Naive thymus-derived CD8-positive, alpha-beta T cell (primary cell): ENCODE data around the gene KCTD20. TPM values are rescaled to one million over a fixed set of nuclear protein-coding genes. Genes with fewer than 3 reads are reported as not detected.
A peak's percentile ranks its signal among the peaks of the same experiment; 100 is the strongest.
"Not testable (repeated sequence)": the region's sequence is repeated elsewhere in the genome, so short reads cannot be mapped to it uniquely, and the experiment has no call there.

Experiments
- ATAC-seq, 2 donors: fragments of 150-1000 bp; cut with Tn5 transposase in 1 of 2; sonication (Bioruptor Pico), chemical (Tn5 transposase) in 1 of 2; 1 replicate in 1 of 2; 2 replicates in 1 of 2; pipeline ENCODE4 v1.10.0; 2021; ENCODE audit warnings: mild to moderate bottlenecking in 2 of 2, moderate library complexity in 2 of 2
- POLR2A ChIA-PET: fragments of 350-600 bp; sonication (Branson Sonifier 250); formaldehyde crosslinking; loops from one replicate; lab custom pipeline; 2021; ENCODE audit warnings: antibody characterized with exemption; lab: Charles Lee
- DNase-seq, 10 donors: peaks; one replicate each; pipeline versions ENCODE4 v3.0.0 to v3.0.0-alpha.2; 2020 to 2022
- H3K27ac Mint-ChIP-seq, 10 donors: one replicate each; pipeline ENCODE4 v1.8.0; 2020 to 2022; ENCODE audit warnings: mild to moderate bottlenecking in 10 of 10, mixed read lengths in 10 of 10, moderate library complexity in 4 of 10, inconsistent platforms in 1 of 10
- H3K27me3 Mint-ChIP-seq, 5 donors: one replicate each; pipeline ENCODE4 v1.8.0; 2021 to 2022; ENCODE audit warnings: mixed read lengths in 5 of 5
- H3K36me3 Mint-ChIP-seq, 3 donors: one replicate each; pipeline ENCODE4 v1.8.0; 2020 to 2022; ENCODE audit warnings: mixed read lengths in 3 of 3, mild to moderate bottlenecking in 2 of 3, inconsistent platforms in 1 of 3
- H3K4me1 Mint-ChIP-seq, 4 donors: one replicate each; pipeline ENCODE4 v1.8.0; 2021 to 2022; ENCODE audit warnings: mixed read lengths in 4 of 4
- H3K4me3 Mint-ChIP-seq, 10 donors: one replicate each; pipeline ENCODE4 v1.8.0; 2020 to 2022; ENCODE audit warnings: mild to moderate bottlenecking in 10 of 10, mixed read lengths in 10 of 10, moderate library complexity in 6 of 10, inconsistent platforms in 1 of 10
- H3K9me3 Mint-ChIP-seq, 9 donors: one replicate each; pipeline ENCODE4 v1.8.0; 2020 to 2022; ENCODE audit warnings: mixed read lengths in 9 of 9, mild to moderate bottlenecking in 3 of 9, inconsistent platforms in 1 of 9, moderate library complexity in 1 of 9
- polyA plus RNA-seq, 3 donors: library from polyadenylated mRNA; unstranded; fragments of 300-500 nt; fragmentation: Illumina TruSeq; gene quantifications; one replicate each; pipeline ENCODE4 v1.2.3, GENCODE V29; 2021
- total RNA-seq, 8 experiments: library from RNA in 2 of 8; stranded (reverse) in 2 of 8; gene quantifications; one replicate each; pipeline ENCODE4 v1.2.3 and lab custom pipeline; 2021 to 2026

The KCTD20 gene
- total and polyA plus RNA-seq, 5 experiments from 2014 or later: 25.0 to 35.2 (median 31.5) TPM

GRCh38 chr6:36452897-36453296, 10.1 kb downstream of the KCTD20 start:
- H3K4me3 Mint-ChIP-seq, DNase-seq, POLR2A ChIA-PET, H3K9me3 Mint-ChIP-seq, H3K27me3 Mint-ChIP-seq, ATAC-seq, H3K27ac Mint-ChIP-seq: not testable (repeated sequence)
- peaks cover 0 to 44% (median 18%) of the 10 kb centered on the region in 3 donors for H3K36me3 Mint-ChIP-seq
- H3K4me1 Mint-ChIP-seq: peaks cover 7 to 57% (median 37%) of the 10 kb centered on the region in 4 donors

- Mint-ChIP-seq H3K4me1 (peaks cover 9 to 46% (median 29%) of the 10 kb centered on the region in 4 donors), H3K27me3 (no peaks in the 10 kb centered on the region), H3K36me3 (peaks cover 0 to 36% (median 6%) of the 10 kb centered on the region in 3 donors), H3K9me3 (peaks cover 0 to 1% (median 0%) of the 10 kb centered on the region in 9 donors), H3K27ac (no peak overlapping the region), H3K4me3 (no peak overlapping the region)
- POLR2A ChIA-PET: interaction anchor here (0.6 to 0.7 kb wide), 3 partner anchors 11 to 855 kb away, joined by 3 to 4 read pairs (median 3); no protein-coding TSS in a partner anchor
- DNase-seq (no peak), ATAC-seq (no peak)
These were observed 12.8 kb downstream of the KCTD20 start for GRCh38 chr6:36455486-36456027.

- Mint-ChIP-seq H3K4me1 (peaks cover 25 to 60% (median 53%) of the 10 kb centered on the region in 4 donors), H3K27me3 (no peaks in the 10 kb centered on the region), H3K9me3 (peaks cover 0 to 1% (median 0%) of the 10 kb centered on the region in 9 donors), H3K27ac (no peak overlapping the region), H3K4me3 (no peak overlapping the region), H3K36me3 (peaks cover 0 to 15% (median 2%) of the 10 kb centered on the region in 3 donors)
- POLR2A ChIA-PET: interaction anchor here (1.4 kb wide), 1 partner anchor 13 kb away, joined by 3 read pairs; no protein-coding TSS in a partner anchor
- DNase-seq (no peak), ATAC-seq (no peak)
These were observed 16.7 kb downstream of the KCTD20 start for GRCh38 chr6:36459501-36459900.

GRCh38 chr6:36460916-36461315, 18.1 kb downstream of the KCTD20 start:
- H3K9me3 Mint-ChIP-seq: peaks cover 0 to 1% (median 0%) of the 10 kb centered on the region in 9 donors
- H3K27me3 Mint-ChIP-seq: no peaks in the 10 kb centered on the region
- no peak overlapping the region for H3K4me3 Mint-ChIP-seq
- peak overlapping the region in 1 of 10 donors; percentile 67 for H3K27ac Mint-ChIP-seq
- peaks cover 0 to 13% (median 2%) of the 10 kb centered on the region in 3 donors for H3K36me3 Mint-ChIP-seq
- peaks cover 26 to 56% (median 53%) of the 10 kb centered on the region in 4 donors for H3K4me1 Mint-ChIP-seq
- DNase-seq (no peak), ATAC-seq (no peak)
- POLR2A ChIA-PET: interaction anchor here (0.6 kb wide), 1 partner anchor 43 kb away, joined by 4 read pairs; no protein-coding TSS in a partner anchor

GRCh38 chr6:36461646-36462045, 18.8 kb downstream of the KCTD20 start:
- Mint-ChIP-seq H3K4me3 (no peak overlapping the region), H3K4me1 (peaks cover 26 to 55% (median 53%) of the 10 kb centered on the region in 4 donors)
- DNase-seq: no peak

GRCh38 chr6:36463676-36464075, 20.9 kb downstream of the KCTD20 start:
- peak overlapping the region in 2 of 10 donors; percentile 17 to 20 for H3K27ac Mint-ChIP-seq
- H3K9me3 Mint-ChIP-seq: no peaks in the 10 kb centered on the region
- DNase-seq (no peak), ATAC-seq (no peak)
- H3K4me1 Mint-ChIP-seq: peaks cover 21 to 49% (median 48%) of the 10 kb centered on the region in 4 donors
- POLR2A ChIA-PET: interaction anchor here (0.6 kb wide), 1 partner anchor 116 kb away, joined by 4 read pairs; no protein-coding TSS in a partner anchor
- no peaks in the 10 kb centered on the region for H3K27me3 Mint-ChIP-seq
- H3K4me3 Mint-ChIP-seq: no peak overlapping the region
- peaks cover 0 to 18% (median 2%) of the 10 kb centered on the region in 3 donors for H3K36me3 Mint-ChIP-seq

More at GRCh38 chr6:36461646-36462045, 18.8 kb downstream of the KCTD20 start:
- Mint-ChIP-seq H3K36me3 (peaks cover 0 to 19% (median 2%) of the 10 kb centered on the region in 3 donors), H3K9me3 (peaks cover 0 to 1% (median 0%) of the 10 kb centered on the region in 9 donors), H3K27ac (peak overlapping the region in 3 of 10 donors; percentile 10 to 69 (median 13)), H3K27me3 (no peaks in the 10 kb centered on the region)
- no peak for ATAC-seq
- POLR2A ChIA-PET: interaction anchor here (0.9 kb wide), 1 partner anchor 140 kb away, joined by 3 read pairs; no protein-coding TSS in a partner anchor

- H3K9me3 Mint-ChIP-seq: no peaks in the 10 kb centered on the region
- H3K36me3 Mint-ChIP-seq: peaks cover 0 to 21% (median 2%) of the 10 kb centered on the region in 3 donors
- peak overlapping the region in 6 of 10 donors; percentile 17 to 75 (median 36) for H3K27ac Mint-ChIP-seq
- ATAC-seq (no peak), DNase-seq (no peak)
- POLR2A ChIA-PET: interaction anchor here (0.8 kb wide), 1 partner anchor 20 kb away, joined by 3 read pairs; no protein-coding TSS in a partner anchor
- no peak overlapping the region for H3K4me3 Mint-ChIP-seq
- no peaks in the 10 kb centered on the region for H3K27me3 Mint-ChIP-seq
- H3K4me1 Mint-ChIP-seq: peaks cover 24 to 53% (median 52%) of the 10 kb centered on the region in 4 donors
These were observed 21.4 kb downstream of the KCTD20 start for GRCh38 chr6:36464233-36464632.

- Mint-ChIP-seq H3K36me3 (peaks cover 1 to 41% (median 4%) of the 10 kb centered on the region in 3 donors), H3K27me3 (no peaks in the 10 kb centered on the region), H3K9me3 (no peaks in the 10 kb centered on the region), H3K4me3 (no peak overlapping the region), H3K27ac (no peak overlapping the region), H3K4me1 (peaks cover 14 to 33% (median 30%) of the 10 kb centered on the region in 4 donors)
- ATAC-seq (no peak), DNase-seq (no peak)
- POLR2A ChIA-PET: no interaction called here
These were observed 24.8 kb downstream of the KCTD20 start for GRCh38 chr6:36467625-36468024.

GRCh38 chr6:36469148-36469661, 26.4 kb downstream of the KCTD20 start:
- Mint-ChIP-seq H3K36me3 (peaks cover 1 to 53% (median 4%) of the 10 kb centered on the region in 3 donors), H3K9me3 (no peaks in the 10 kb centered on the region), H3K4me1 (peaks cover 9 to 26% (median 18%) of the 10 kb centered on the region in 4 donors), H3K27me3 (no peaks in the 10 kb centered on the region), H3K27ac (peak overlapping the region in 8 of 10 donors; percentile 2 to 78 (median 46)), H3K4me3 (no peak overlapping the region)
- POLR2A ChIA-PET: interaction anchor here (0.9 to 1.1 kb wide), 2 partner anchors 9 to 124 kb away, joined by 3 read pairs; no protein-coding TSS in a partner anchor
- DNase-seq (no peak), ATAC-seq (no peak)

- no peak for DNase-seq
- Mint-ChIP-seq H3K36me3 (peaks cover 1 to 60% (median 4%) of the 10 kb centered on the region in 3 donors), H3K4me3 (no peak overlapping the region), H3K4me1 (peaks cover 4 to 25% (median 13%) of the 10 kb centered on the region in 4 donors), H3K27me3 (no peaks in the 10 kb centered on the region), H3K27ac (peak overlapping the region in 5 of 10 donors; percentile 4 to 60 (median 27)), H3K9me3 (no peaks in the 10 kb centered on the region)
- POLR2A ChIA-PET: interaction anchor here (0.9 to 1.1 kb wide), 2 partner anchors 8 to 123 kb away, joined by 3 read pairs; no protein-coding TSS in a partner anchor
- ATAC-seq: no peak
These were observed 27.1 kb downstream of the KCTD20 start for GRCh38 chr6:36469946-36470345.

- Mint-ChIP-seq H3K27me3 (no peaks in the 10 kb centered on the region), H3K36me3 (peaks cover 0 to 70% (median 25%) of the 10 kb centered on the region in 3 donors), H3K9me3 (no peaks in the 10 kb centered on the region), H3K4me1 (peaks cover 9 to 26% (median 16%) of the 10 kb centered on the region in 4 donors), H3K4me3 (no peak overlapping the region), H3K27ac (peak overlapping the region in 7 of 10 donors; percentile 4 to 76 (median 44))
- no peak for DNase-seq
- POLR2A ChIA-PET: interaction anchor here (0.6 to 1.0 kb wide), 3 partner anchors 8 to 95 kb away, joined by 3 to 6 read pairs (median 3); no protein-coding TSS in a partner anchor
- no peak for ATAC-seq
These were observed 35.3 kb downstream of the KCTD20 start for GRCh38 chr6:36478051-36478526.

- H3K36me3 Mint-ChIP-seq: peaks cover 0 to 72% (median 26%) of the 10 kb centered on the region in 3 donors
- no peaks in the 10 kb centered on the region for H3K27me3 Mint-ChIP-seq
- DNase-seq: no peak
- peak overlapping the region in 1 of 10 donors; percentile 7 for H3K4me3 Mint-ChIP-seq
- POLR2A ChIA-PET: interaction anchor here (0.6 to 1.1 kb wide), 3 partner anchors 36 to 104 kb away, joined by 3 read pairs; partner anchors contain the start of gene KCTD20
- no peak for ATAC-seq
- peak overlapping the region in 6 of 10 donors; percentile 25 to 63 (median 36) for H3K27ac Mint-ChIP-seq
- H3K4me1 Mint-ChIP-seq: peaks cover 9 to 26% (median 16%) of the 10 kb centered on the region in 4 donors
- no peaks in the 10 kb centered on the region for H3K9me3 Mint-ChIP-seq
These were observed 36.5 kb downstream of the KCTD20 start for GRCh38 chr6:36479256-36479655.
